ENCODE measurements around the gene CROCC.
"Not testable (repeated sequence)": the region's sequence is repeated elsewhere in the genome, so short reads cannot be mapped to it uniquely, and the experiment has no call there.

The CROCC gene

DNA sequence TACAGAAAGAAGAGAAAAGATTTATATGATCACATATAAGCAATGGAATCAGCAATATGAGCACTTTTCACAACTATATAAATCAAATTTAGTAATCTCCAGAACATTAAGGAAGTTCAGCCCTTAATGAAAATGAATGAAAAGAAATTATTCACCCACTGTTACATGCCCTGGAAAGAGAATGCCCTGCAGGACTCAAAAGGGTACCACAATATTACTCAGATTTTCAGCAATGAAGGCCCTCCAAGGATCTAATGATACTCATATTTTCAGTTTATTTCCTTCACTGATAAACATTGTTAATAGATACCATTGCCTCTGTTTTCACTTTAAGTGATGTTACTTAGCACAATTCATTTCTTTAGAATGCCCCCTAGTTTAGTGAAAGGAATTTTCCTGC lies 23.4 kb upstream of the CROCC start:
- DNase-seq, result not testable (repeated sequence)

DNA sequence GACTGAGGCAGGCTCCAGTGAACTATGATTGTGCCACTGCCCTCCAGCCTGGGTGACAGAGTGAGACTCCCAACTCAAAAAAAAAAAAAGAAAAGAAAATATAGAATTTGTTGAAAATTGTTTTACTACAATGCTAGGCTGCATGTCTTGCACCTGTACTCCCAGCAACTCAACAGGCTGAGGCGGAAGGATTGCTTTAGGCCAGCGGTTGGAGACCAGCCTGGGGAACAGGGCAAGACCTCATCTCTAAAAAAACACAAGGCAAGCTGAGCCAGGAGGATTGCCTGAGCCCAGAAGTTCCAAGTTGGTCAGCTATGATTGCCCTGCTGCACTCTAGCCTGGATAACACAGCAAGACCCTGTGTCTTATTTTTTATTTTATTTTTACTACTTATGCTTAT lies 22.7 kb upstream of the CROCC start:
- DNase-seq, result not testable (repeated sequence)

DNA sequence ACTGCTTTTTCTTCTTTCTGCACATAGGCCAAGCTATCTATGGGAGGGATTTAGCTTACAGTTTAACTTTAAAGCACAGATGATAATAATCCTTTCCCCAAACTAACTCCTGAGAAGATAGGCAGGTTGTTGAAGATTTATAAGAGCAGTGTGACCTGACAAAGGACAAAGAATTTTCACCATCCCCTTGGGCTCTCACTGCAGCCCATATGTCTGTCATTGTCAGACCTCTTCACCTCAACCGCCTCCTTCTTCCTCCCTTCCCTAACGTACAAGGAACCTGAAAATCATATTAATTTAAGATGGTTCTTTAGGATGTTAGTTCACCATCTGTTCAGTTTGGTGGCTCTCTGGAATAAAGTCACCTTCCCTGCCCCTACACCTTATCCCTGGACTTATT lies 21.0 kb upstream of the CROCC start:
- no peak for DNase-seq

DNA sequence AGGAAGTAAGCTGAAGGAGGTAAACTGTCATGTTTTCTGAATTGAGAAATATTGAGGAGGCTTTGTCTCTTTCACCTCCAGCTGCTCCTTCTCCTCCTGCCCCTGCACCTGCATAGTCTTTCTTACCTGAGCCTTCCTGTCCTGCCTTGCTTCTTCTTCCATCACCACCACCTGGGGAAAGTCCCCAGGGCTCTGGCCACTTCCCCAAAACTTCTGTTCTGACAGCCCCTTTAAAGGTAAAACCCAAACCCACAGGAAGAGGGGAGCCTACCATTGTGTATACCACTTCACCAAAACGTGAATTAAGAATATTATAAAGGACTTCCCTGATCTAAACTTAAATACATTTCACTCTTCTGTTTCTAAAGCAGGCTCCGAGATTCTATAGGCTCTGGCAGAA lies 20.4 kb upstream of the CROCC start:
- not testable (repeated sequence) for DNase-seq

DNA sequence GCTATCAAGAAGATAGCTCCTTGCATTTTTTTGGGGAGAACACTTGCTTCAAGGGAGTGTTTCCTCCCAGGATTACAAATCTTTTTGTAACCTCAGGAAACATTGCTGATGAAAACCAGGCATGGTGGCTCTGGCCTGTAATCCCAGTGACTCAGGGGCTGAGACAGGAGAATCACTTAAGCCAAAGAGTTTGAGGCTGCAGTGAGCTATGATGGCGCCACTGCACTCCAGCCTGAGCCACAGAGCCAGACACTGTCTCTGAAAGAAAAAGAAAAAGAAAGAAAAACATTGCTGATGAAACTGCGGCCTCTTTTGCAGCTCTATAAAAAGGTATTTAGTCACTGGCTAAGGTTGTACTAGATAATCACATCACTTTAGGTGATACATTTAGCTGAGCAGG lies 18.7 kb upstream of the CROCC start:
- no peak for DNase-seq

DNA sequence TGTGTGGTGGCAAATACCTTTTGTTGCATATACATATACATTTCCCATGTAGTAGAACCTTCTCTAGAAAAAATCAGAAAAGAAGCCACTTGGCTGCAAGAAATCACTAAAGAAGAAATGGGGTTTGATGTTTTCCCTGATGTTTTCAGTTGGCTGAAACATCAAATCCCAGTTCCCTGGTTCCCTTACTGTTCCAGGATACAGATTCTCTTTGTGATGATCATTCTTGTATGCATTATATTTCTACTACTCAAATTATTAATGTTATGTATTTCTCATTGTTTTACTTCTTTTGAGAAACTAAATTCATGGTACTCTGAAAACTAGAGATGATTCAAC lies 18.3 kb upstream of the CROCC start:
- no peak for DNase-seq

DNA sequence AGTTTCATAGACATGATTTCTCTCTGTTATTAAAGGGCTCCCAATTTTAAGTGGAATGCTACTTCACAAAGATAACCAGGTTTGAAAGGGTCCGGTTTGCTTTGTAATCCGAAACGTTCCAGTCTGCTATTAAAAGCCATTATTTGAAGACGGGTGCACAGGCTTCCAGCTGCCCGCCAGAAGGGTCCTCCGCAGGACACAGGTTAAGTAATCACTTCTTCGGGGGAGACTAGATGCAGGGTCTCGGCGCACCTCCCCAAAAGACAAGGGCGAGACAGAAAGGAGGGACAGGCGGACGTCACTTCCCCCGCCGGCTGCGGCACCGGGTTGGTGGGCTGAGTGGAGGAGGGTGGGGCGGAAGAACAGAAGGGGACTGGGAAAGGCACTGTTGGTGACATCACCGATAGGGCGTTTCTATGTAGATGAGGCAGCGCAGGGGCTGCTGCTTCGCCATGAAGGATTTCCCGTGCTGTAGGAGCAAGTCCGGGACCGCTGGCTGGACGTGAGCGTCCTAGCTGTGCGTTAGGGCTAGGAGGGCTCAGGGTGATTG lies 17.1 kb upstream of the CROCC start:
- DNase-seq, result peak; percentile 99

DNA sequence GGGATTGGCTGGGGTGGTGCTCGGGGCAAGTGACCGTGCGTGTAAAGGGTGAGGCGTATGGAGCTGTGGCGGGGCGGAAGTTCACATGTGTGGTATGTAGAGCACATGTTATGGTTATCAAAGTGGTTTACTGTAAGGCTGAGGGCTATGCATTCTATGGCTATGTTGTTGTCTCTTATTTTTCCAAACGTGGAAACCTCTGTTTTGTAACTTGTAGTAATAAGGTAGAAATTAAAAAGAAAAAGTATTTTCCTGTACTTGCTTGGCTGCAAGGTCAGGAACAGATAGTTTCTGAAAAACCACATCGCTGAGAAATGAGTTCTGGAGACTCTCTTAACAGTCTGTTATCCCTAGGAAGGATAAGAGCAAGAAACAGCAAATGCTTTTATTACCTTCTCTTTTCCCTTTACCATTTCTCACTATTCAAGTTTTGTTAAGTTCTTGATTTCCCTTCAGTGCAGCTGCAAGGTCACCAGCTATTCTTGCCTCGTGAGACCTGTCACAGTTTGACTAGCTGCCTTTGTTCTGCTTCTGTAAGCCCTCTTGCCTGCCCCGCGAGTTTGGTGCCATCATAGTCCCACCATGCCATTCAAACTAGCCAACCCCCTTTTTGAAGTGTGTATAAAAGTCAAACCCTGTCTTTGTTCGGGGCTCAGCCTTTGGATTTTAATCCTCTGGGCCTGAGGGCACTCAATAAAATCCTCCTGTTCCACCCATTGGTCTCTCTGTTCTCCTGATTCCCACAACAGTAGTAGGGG lies 16.4 kb upstream of the CROCC start:
- DNase-seq, result peak; percentile 33

DNA sequence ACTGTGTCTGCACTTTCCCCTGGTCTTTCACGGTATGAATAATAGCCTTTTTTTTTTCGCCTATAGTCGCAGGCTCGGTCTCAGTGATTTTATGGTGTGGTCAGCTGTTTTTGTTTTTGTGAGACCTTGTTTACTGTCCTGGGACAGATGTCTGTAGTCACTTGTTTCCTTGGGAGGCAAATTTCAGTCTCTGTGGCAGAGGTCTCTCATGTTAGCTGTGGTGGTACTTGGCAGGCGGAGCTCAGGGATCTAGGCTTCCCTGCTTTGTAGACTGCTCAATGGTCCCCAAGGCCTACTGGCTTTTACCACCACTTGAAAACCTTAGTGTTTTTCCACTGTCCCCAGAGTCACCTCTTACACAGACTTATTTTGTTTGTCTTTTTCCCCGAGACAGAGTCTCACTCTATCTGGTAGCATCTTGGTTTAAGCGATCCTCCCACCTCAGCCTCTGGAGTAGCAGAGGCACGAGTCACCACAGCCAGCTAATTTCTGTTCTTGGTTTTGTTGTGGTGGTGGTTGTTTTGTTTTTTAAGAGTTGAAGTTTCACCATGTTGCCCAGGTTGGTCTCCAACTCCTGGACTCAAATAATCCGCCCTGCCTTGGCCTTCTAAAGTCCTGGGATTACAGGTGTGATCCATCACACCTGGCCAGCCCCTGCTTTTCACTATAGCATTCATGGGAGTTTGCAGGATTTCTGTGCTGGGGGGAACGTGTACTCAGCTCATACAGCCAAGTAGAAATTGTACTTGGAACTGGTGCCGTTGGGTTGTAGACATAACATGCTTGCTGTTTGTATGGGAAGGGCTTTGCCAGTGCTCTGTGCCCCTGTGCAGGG lies 15.6 kb upstream of the CROCC start:
- DNase-seq, result no peak

DNA sequence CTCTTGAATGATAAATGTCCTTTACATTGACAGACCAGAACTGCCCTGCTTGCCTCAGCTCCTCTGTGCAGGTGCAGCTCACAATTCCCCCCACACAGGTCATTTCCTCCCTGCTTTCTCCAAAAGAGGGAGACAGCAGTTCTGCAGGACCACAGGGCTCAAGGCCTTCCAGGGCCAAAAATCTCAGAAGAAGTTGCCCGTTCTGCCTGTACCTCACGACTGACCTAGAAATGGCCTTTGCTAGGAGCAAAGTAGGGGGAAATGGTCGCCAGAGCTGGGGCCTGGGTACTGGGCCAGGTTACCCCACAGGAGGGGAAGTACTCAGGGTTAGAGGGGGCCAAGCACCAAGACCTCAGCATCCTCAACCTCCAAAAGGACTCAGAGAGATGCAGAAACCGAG lies 14.9 kb upstream of the CROCC start:
- no peak for DNase-seq

DNA sequence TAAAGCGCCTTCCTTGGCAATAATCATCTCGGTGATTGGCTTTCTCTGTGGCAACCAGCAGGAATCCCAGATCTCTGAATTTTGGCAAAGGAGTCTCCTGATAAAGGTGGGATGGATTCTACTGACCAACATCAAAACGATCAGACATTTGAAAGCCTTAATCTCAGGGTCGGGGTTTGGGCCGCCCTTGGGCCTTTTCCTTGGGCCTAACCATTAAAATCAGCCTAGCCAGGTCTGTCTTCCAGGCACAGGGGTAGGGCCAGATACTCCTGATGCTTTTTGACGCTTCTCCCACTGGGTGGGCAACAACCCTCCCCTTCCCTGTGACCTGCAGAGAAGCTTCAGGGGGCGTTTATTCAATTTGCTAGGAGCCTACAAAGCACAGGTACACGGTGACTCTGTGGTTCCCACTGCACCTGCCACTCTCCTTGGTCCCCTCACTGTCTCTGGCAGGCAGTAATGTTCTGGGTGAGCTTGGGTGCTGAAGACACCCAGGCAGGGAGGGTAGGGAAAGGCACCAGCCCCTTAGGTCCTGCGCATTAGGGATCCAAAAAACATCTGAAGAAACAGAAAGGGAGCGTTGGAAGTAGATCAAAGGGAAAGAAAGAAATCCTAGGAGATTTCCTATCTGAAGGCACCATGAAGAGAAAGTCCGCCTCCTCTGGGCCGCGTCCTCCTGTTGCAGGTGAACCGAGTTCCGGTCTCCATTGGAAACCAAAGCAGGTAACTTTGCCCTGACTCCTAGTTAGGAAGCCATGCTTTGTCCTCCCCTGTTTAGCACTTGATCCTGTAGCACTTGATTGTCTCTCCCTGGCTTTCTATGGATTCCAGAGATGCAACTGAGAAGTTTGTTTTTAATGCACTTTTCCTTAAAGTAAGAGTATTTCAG lies 13.6 kb upstream of the CROCC start:
- no peak for DNase-seq

DNA sequence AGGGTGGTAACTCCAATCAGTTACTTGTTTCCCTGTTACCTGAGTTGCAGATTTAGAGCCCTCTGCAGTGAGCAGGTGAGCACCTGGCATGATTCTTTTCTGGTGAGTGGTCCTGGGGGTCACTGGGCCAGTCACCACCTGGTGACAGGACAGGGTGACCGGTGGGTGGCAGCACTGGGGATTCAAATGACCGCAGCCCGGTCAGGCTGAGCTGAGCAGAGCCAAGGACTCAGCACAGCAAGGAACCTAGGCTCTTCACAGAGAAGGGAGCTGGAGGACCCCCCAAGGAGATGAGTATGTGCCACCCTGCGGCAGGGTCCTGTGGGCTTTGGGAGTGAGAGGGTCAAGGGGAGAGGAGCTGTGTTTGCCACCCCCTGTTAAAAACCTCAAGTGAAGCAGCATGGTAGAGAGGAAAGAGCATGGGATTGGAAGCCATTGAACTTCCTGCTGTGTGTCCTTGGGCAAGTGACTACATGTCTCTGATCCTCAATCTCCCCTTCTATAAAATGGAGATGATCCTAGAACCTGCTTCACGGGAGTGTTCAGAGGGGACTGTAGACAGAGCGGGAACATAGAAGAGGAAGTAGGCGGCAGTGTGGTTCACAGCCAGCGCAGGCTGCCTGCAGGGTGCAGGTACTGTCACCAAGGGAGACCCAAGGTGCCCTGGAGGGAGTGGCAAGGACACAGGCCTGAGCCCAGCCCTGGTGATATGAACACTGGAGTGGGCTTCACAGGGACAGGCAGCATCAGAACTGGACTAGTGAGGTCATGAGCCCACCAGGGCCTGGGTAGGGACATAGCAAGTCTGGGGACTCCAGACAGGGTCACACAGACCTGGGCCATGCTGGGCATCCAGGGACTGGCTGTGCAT lies 9.6 kb upstream of the CROCC start:
- not testable (repeated sequence) for DNase-seq

DNA sequence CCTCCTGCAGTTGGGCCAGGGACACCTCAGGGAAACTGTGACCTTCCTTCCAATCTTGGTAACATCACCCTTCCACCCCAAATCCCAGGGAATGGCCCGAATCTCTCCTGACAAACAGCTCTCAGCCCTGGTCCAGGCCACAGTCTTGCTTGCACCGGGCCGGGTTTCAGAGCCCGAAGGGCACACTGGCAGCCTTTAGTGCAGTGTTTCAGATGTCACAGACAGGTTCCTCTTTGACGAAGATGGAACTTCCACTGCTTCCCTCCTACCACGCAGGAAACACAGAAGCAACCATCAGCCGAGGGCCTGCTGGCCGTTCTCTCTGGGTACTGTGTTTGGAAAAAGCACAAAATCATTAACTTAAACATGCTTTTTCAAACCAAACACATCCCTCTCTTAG lies 9.0 kb upstream of the CROCC start:
- DNase-seq, result not testable (repeated sequence)

DNA sequence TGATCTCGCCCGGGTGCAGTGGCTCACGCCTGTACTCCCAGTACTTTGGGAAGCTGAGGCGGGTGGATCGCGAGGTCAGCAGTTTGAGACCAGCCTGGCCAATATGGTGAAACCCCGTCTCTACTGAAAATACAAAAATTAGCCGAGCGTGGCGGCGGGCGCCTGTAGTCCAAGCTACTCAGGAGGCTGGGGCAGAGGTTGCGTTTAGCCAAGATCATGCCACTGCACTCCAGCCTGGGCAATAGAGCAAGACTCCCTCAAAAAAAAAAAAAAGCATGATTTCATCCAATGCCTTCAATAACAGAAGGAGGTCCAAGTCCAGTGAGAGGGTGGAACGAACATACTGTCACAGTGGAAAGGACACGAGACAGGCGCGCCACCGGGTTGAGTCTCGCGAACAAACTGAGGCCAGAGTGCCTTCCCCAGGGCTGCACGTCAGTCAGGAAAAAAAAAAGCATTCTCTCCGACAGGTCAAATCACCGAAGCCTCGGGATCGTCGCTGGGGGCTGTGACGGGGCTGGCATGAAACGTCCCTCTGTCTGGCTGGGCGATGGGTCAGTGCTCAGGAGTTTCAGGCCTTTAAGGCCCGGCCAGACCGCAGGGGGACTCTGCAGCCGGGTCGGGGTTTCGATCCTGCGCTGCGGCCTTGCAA lies 8.4 kb upstream of the CROCC start:
- no peak for DNase-seq

DNA sequence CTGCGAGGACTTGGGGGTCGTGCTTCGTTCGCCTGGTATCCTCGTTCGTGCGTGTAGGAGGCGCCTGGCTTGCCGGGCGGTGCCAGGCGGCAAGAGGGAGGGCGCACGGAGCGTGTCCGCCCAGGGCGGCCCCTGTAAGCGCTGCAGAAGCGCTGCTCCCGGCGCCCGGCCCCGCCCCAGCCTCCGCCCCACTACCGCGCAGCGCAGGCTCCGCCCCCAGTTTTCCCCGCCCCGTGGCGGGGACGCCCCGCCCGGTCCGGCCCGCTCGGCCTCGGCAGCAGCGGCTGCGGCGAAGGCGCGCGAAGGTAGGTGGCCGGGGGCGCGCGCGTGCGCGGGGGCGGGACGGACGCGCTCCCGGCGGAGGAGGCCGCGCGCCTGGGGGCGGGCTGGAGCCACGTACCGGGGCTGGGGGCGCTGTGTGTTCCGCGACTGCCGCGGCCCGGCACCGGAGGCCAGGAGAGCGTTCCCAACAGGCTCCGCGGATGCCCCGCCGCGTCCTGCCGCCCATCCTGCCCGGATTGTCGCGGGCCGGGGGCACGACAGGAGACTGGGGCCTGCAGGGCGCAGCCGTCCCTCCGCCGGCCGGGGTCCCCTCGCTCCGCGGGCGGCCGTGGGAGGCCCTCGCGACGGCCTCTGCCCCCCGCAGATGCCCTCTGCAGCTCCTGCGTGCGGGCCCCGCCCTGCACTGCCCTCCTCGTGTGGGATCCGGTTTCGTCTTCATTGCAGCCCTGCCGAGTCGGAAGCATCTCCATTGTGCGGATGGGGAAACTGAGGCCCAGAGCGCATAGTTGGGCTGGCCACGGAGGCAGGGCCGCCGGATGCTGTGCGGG lies 7.7 kb upstream of the CROCC start:
- DNase-seq, result peak; percentile 88

DNA sequence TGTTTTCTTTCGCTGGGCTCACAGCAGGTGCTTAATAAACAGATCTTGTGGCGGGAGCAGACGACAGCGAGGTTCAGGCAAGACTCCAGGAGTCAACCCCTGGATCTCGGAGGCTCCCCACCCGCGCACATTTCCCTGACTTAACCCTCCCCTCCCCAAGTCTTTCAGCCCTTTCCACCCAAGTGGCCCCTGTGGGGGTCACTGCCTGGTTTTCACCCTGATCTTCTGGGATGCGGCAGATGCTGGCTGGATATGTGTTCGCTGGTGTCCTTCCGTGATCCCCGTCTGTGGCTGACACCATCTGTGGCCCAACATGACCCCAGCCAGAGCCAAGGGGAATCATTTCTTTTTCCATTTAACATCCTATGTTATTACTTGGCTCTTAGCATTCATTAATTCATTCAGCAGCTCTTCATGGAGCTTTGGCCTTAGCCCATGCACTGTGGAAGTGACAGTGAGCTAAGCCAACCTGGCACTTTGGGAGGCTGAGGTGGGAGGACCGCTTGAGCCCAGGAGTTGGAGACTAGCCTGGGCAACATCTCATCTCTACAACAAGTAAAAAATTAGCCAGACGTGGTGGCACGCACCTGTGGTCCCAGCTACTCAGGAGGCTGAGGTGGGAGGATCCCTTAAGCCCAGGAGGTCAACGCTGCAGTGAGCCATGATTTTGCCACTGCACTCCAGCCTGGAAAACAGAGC lies 6.7 kb upstream of the CROCC start:
- DNase-seq, result not testable (repeated sequence)

DNA sequence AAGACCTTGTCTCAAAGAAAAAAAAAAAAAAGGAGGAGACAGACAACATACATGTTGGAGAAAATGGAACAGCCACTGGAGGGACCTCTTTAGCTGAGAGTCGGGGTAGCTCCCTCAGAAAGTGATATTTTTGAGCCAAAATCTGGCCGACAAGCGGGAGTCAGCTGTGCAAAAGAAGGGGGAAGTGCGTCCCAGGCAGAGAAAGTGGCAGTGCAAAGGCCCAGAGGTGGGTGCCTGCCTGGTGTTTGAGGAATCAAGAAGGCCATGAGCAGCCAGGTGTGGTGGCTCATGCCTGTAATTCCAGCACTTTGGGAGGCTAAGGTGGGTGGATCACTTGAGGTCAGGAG lies 6.1 kb upstream of the CROCC start:
- no peak for DNase-seq

DNA sequence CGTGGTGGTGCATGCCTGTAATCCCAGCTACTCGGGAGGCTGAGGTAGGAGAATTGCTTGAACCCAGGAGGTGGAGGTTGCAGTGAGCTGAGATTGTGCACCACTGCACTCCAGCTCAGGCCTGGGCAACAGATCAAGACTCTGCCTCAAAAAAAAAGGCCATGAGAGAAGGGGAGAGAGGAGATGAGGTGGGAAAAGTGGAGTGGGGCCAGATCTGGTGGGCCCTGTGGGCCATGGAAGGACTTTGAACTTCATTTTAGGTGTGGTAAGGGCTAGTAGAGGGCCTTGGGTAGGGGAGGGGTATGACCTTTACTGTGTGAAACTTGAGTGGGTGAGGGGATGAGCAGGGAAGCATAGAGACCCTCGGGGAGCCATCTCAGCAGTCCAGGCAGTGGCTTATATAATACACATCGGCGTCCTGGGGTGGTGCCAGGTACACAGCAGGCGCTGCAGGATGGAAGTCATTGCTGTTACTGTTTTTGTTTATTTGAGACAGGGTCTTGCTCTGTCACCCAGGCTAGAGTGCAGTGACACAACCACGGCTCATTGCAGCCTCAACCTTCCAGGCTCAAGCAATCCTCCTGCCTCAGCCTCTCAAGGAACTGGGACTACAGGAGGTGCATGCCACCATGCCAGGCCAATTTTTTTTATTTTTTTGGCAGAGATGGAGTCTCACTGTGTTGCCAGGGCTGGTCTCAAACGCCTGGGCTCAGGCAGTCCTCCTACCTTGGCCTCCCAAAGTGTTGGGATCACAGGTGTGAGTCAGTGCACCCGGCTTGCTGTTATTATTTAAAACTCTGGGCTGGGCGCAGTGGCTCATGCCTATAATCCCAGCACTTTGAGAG lies 5.5 kb upstream of the CROCC start:
- DNase-seq, result not testable (repeated sequence)

DNA sequence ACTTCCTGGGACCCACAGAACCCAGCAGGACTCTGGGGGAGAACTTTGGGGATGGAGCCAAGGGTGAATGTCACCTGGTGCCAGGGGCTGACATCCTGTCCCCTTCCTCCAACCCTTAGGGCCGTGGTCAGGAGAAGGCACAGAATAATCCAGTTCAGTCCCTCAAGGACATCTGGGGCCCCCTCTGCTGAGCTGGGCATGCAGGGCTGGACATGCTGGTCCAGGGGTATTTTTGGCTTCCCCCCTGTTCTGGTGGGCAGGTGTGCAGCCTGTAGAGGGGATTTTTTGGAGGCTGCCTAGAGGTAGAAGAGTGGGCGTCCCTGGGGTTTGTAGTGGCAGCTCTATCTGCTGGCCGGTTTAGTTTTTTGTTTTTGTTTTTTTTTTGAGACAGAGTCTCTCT lies 3.4 kb upstream of the CROCC start:
- DNase-seq, result no peak
